HepG2 (cell line): ENCODE data around the gene ABHD2.

Experiments
- FOXP1 ChIP-seq, 2 experiments: fragments of 450-650 bp in 1 of 2; IDR thresholded peaks; 2 replicates each; pipeline ENCODE4 v1.6.1; 2017 to 2018; ENCODE audit warnings: antibody characterized with exemption in 1 of 2
- MAZ ChIP-seq, 2 experiments: sonication (generic) in 1 of 2; formaldehyde crosslinking in 1 of 2; IDR thresholded peaks; 2 replicates each; pipeline versions ENCODE4 v1.5.0 to v1.6.1; 2012 to 2020; ENCODE audit warnings: low read depth in 2 of 2, mild to moderate bottlenecking in 2 of 2, borderline replicate concordance in 1 of 2, improper control_type of control experiment in 1 of 2, low read length in 1 of 2, missing genetic modification reagents in 1 of 2, moderate library complexity in 1 of 2
- MYNN ChIP-seq: sonication (generic); formaldehyde crosslinking; IDR thresholded peaks from 2 replicates; pipeline ENCODE4 v1.4.0; 2020; ENCODE audit warnings: mild to moderate bottlenecking, low read depth, missing genetic modification reagents
- POLR2A ChIP-seq, 2 experiments: IDR thresholded peaks; 2 replicates each; pipeline ENCODE4 v1.6.1; 2011; ENCODE audit warnings: low read depth in 2 of 2, low read length in 2 of 2, mild to moderate bottlenecking in 1 of 2, moderate library complexity in 1 of 2; ENCODE audit not compliant: insufficient read depth in 1 of 2
- POLR2AphosphoS5 ChIP-seq: IDR thresholded peaks from 2 replicates; pipeline ENCODE4 v1.6.1; 2012; ENCODE audit warnings: low read depth, low read length
- YY1 ChIP-seq: IDR thresholded peaks from 2 replicates; pipeline ENCODE4 v1.6.1; 2011; ENCODE audit warnings: low read length, low read depth, moderate library complexity, mild to moderate bottlenecking; ENCODE audit not compliant: insufficient read depth, insufficient replicate concordance
- ZMAT3 ChIP-seq: sonication (generic); formaldehyde crosslinking; conservative IDR thresholded peaks from 2 replicates; pipeline ENCODE4 v1.7.0; 2021; ENCODE audit warnings: missing genetic modification reagents
- ZNF251 ChIP-seq: sonication (generic); formaldehyde crosslinking; IDR thresholded peaks from 2 replicates; pipeline ENCODE4 v1.9.0; 2021; ENCODE audit warnings: mild to moderate bottlenecking, missing genetic modification reagents
- TF ChIP-seq, protein P1 (sequence below): sonication (generic); formaldehyde crosslinking; IDR thresholded peaks from 2 replicates; pipeline ENCODE4 v1.8.1; 2023; ENCODE audit warnings: missing genetic modification reagents, inconsistent platforms, borderline replicate concordance
- TF ChIP-seq, protein P2 (sequence below): sonication (generic); formaldehyde crosslinking; conservative IDR thresholded peaks from 2 replicates; pipeline ENCODE4 v1.4.0; 2020; ENCODE audit warnings: missing genetic modification reagents

DNA sequence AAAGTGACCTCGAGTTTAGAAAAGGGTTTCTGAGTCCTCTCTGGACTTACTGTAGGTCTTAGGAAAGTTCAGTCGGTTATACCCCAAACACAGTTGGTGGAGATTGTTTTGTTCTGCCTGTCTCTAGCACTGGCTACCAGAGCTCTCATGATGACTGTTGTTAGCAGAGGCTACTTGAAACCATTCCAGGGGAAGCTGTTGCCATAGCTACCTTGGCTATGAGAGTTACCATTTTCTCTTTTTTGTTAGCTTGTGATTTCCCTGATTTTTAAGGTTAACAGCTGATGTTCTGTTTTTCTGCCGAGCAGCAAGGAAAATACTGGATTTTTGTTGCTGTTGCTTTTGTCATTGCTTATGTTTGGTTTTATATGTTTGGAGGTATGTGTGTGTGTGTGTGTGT lies 26.7 kb downstream of the ABHD2 start:
- TF ChIP-seq MYNN (CRISPR knock-in tag) (no peak), FOXP1 (IDR thresholded peaks at IDR 0.05) (no peak), FOXP1 (CRISPR knock-in tag; IDR thresholded peaks at IDR 0.05) (no peak), ZNF251 (CRISPR knock-in tag) (no peak), YY1 (no peak), MAZ (IDR thresholded peaks at IDR 0.05; ENCODE audit: borderline replicate concordance, low read depth, low read length) (no peak), MAZ (CRISPR knock-in tag; IDR thresholded peaks at IDR 0.05; ENCODE audit: low read depth) (no peak), POLR2AphosphoS5 (no peak), ZMAT3 (CRISPR knock-in tag) (no peak), POLR2A (IDR thresholded peaks at IDR 0.05; ENCODE audit: insufficient read depth in 1 of 2, low read depth in 2 of 2, low read length in 2 of 2) (no peak)
- TF ChIP-seq, protein P1, sequence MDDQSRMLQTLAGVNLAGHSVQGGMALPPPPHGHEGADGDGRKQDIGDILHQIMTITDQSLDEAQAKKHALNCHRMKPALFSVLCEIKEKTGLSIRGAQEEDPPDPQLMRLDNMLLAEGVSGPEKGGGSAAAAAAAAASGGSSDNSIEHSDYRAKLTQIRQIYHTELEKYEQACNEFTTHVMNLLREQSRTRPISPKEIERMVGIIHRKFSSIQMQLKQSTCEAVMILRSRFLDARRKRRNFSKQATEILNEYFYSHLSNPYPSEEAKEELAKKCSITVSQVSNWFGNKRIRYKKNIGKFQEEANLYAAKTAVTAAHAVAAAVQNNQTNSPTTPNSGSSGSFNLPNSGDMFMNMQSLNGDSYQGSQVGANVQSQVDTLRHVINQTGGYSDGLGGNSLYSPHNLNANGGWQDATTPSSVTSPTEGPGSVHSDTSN (CRISPR knock-in tag), result no peak
- TF ChIP-seq, protein P2, sequence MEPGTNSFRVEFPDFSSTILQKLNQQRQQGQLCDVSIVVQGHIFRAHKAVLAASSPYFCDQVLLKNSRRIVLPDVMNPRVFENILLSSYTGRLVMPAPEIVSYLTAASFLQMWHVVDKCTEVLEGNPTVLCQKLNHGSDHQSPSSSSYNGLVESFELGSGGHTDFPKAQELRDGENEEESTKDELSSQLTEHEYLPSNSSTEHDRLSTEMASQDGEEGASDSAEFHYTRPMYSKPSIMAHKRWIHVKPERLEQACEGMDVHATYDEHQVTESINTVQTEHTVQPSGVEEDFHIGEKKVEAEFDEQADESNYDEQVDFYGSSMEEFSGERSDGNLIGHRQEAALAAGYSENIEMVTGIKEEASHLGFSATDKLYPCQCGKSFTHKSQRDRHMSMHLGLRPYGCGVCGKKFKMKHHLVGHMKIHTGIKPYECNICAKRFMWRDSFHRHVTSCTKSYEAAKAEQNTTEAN (CRISPR knock-in tag), result no peak
